LNCAP (cell line): Measurements from ENCODE around the gene SMPD2.

Experiments
- CTCF ChIP-seq: fragments of 450-650 bp; IDR thresholded peaks from 2 replicates; pipeline ENCODE4 v1.5.1; 2017; ENCODE audit warnings: mild to moderate bottlenecking

SMPD2 gene

GRCh38 chr6:109477725-109478124 lies 37.2 kb downstream of the SMPD2 start:
- TF ChIP-seq CTCF: no peak

- TF ChIP-seq CTCF: no peak
These were observed 37.8 kb downstream of the SMPD2 start for GRCh38 chr6:109478222-109478805.

- TF ChIP-seq CTCF: no peak
These were observed 38.5 kb downstream of the SMPD2 start for GRCh38 chr6:109478841-109479624.

GRCh38 chr6:109480993-109481480 lies 40.5 kb downstream of the SMPD2 start:
- TF ChIP-seq CTCF: no peak

GRCh38 chr6:109482905-109483734 lies 42.6 kb downstream of the SMPD2 start, which contains the start of gene ZBTB24:
ZBTB24 (minus strand) TSS chr6:109483219; CDS start chr6:109482026, 1,193 bp downstream.
- TF ChIP-seq CTCF: no peak

GRCh38 chr6:109483735-109484057 lies 43.2 kb downstream of the SMPD2 start:
- no peak for TF ChIP-seq CTCF

GRCh38 chr6:109484122-109484521 lies 43.6 kb downstream of the SMPD2 start:
- TF ChIP-seq CTCF: no peak
